Karpas-422 (cell line): Measurements from ENCODE around the gene BCAP29. TPM values are rescaled to one million over a fixed set of nuclear protein-coding genes. Genes with fewer than 3 reads are reported as not detected.

ENCODE experiments used
- DNase-seq: peaks from one replicate; pipeline ENCODE4 v3.0.0-alpha.2; 2015
- H2AFZ ChIP-seq: fragments of 200-600 bp; sonication (generic); 2 replicates; pipeline ENCODE4 v1.6.1; 2014; ENCODE audit warnings: antibody characterized with exemption, low read length, mixed read lengths
- H3K27ac ChIP-seq: fragments of 200-600 bp; sonication (generic); 2 replicates; pipeline ENCODE4 v1.5.1; 2014; ENCODE audit warnings: mild to moderate bottlenecking, low read length, moderate library complexity
- H3K27me3 ChIP-seq: fragments of 200-600 bp; sonication (generic); 2 replicates; pipeline ENCODE4 v1.6.1; 2014; ENCODE audit warnings: low read length, mixed read lengths
- H3K36me3 ChIP-seq: fragments of 200-600 bp; sonication (generic); 2 replicates; pipeline ENCODE4 v1.6.1; 2014; ENCODE audit warnings: low read length, mixed read lengths; ENCODE audit not compliant: insufficient read depth
- H3K4me1 ChIP-seq: fragments of 200-600 bp; sonication (generic); 2 replicates; pipeline ENCODE4 v1.6.1; 2014; ENCODE audit warnings: mild to moderate bottlenecking, low read length, mixed read lengths
- H3K4me2 ChIP-seq: fragments of 200-600 bp; sonication (generic); 2 replicates; pipeline ENCODE4 v1.6.1; 2014; ENCODE audit warnings: low read length, low read depth, mild to moderate bottlenecking; ENCODE audit not compliant: poor library complexity, severe bottlenecking
- H3K4me3 ChIP-seq: fragments of 200-600 bp; sonication (generic); 2 replicates; pipeline ENCODE4 v1.5.1; 2014; ENCODE audit warnings: mild to moderate bottlenecking, antibody characterized with exemption, low read length, mixed read lengths
- H3K79me2 ChIP-seq: fragments of 200-600 bp; sonication (generic); 2 replicates; pipeline ENCODE4 v1.6.1; 2014; ENCODE audit warnings: mild to moderate bottlenecking, low read length, mixed read lengths
- H3K9ac ChIP-seq: fragments of 200-600 bp; sonication (generic); 2 replicates; pipeline ENCODE4 v1.6.0; 2014; ENCODE audit warnings: low read length
- H3K9me2 ChIP-seq: fragments of 200-600 bp; sonication (generic), shearing (Covaris generic); replicated peaks from 2 replicates; pipeline ENCODE4 v1.6.0; 2014; ENCODE audit warnings: mild to moderate bottlenecking, low read length, moderate library complexity; ENCODE audit not compliant: insufficient read depth
- H3K9me3 ChIP-seq: fragments of 300-700, 200-600 bp; sonication (generic); 2 replicates; pipeline ENCODE4 v1.6.1; 2014; ENCODE audit warnings: low read length, mixed read lengths
- H4K20me1 ChIP-seq: fragments of 200-600 bp; sonication (generic); 2 replicates; pipeline ENCODE4 v1.6.1; 2014; ENCODE audit warnings: mild to moderate bottlenecking, antibody characterized with exemption, low read length, low read depth; ENCODE audit not compliant: insufficient read depth
- total RNA-seq: library from RNA; depleted of rRNA; stranded (reverse); fragments of >200 nt; shearing (Covaris generic); gene quantifications from 2 replicates; pipeline ENCODE4 v1.2.3, GENCODE V29; 2014; ENCODE audit warnings: low replicate concordance

BCAP29 gene
- total RNA-seq, 1 experiment from 2014 or later, result 116 TPM

GRCh38 chr7:107591421-107591820 is 11.4 kb downstream of the BCAP29 start:
- Histone ChIP-seq H3K4me1 (no peaks in the 10 kb centered on the region; the same call in 1 of the 2 replicates), H3K4me2 (no peak overlapping the region), H3K27me3 (no peaks in the 10 kb centered on the region), H3K79me2 (peaks cover 21% of the 10 kb centered on the region), H3K9me2 (no peaks in the 10 kb centered on the region), H4K20me1 (no peaks in the 10 kb centered on the region), H3K9ac (no peak overlapping the region), H3K4me3 (no peak overlapping the region), H3K27ac (no peak overlapping the region), H3K36me3 (peaks cover 24% of the 10 kb centered on the region), H2AFZ (no peak overlapping the region), H3K9me3 (no peaks in the 10 kb centered on the region)
- no peak for DNase-seq

DNA sequence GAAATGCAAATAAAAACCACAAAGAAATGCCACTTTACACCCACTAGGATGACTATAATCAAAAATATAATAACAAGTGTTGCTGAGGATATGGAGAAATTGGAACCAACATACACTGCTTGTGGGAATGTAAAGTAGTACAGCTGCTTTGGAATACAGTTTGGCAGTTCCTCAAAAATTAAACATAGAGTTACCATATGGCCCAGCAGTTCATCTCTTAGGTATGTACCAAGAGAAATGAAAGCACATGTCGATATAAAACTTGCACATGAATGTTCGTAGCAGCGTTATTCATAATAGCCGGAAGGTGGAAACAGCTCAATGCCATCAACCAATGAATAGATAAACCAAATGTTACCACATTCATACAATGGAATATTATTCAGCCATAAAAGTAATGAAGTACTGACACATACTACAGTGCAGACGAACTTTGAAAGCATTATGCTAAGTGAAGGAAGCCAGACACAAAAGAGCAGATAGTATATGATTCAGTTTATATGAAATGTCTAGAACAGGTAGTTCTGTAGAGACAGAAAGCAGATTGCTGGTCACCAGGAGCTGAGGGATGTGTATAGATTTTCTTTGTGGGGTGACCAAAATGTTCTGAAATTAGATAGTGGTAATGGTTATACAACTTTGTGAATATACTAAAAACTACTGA is 12.4 kb downstream of the BCAP29 start:
- H2AFZ ChIP-seq, result no peak overlapping the region
- no peaks in the 10 kb centered on the region for H4K20me1 ChIP-seq
- H3K9me3 ChIP-seq, result no peaks in the 10 kb centered on the region
- H3K36me3 ChIP-seq, result peaks cover 21% of the 10 kb centered on the region
- no peaks in the 10 kb centered on the region for H3K4me1 ChIP-seq
- H3K79me2 ChIP-seq, result peaks cover 13% of the 10 kb centered on the region
- no peak for DNase-seq
- H3K9me2 ChIP-seq, result no peaks in the 10 kb centered on the region
- no peak overlapping the region for H3K4me2 ChIP-seq
- no peak overlapping the region for H3K9ac ChIP-seq
- no peak overlapping the region for H3K4me3 ChIP-seq
- no peak overlapping the region for H3K27ac ChIP-seq
- no peaks in the 10 kb centered on the region for H3K27me3 ChIP-seq

DNA sequence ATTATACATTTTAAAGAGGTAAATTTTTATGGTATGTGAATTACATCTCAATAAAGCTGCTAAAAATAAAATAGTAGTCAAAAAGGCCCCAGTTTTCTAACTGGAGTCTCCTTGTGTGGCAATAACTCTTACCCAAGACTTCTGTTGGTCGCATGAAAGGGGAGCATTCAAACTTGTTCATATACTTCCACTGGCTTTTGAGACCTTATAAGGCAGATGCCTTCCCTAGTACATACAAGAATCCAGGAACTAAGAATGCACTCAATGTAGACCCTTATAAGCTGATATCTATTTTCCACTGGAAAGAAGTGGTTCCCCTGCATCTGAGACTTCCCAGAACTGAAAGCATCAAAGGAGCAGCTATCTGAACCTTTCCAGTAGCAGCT is 13.0 kb downstream of the BCAP29 start:
- no peak overlapping the region for H3K4me2 ChIP-seq
- no peak overlapping the region for H3K4me3 ChIP-seq
- no peaks in the 10 kb centered on the region for H3K27me3 ChIP-seq
- no peaks in the 10 kb centered on the region for H3K9me3 ChIP-seq
- H3K4me1 ChIP-seq, result no peaks in the 10 kb centered on the region
- H3K79me2 ChIP-seq, result peaks cover 13% of the 10 kb centered on the region
- no peaks in the 10 kb centered on the region for H3K9me2 ChIP-seq
- DNase-seq, result no peak
- H3K9ac ChIP-seq, result no peak overlapping the region
- peaks cover 21% of the 10 kb centered on the region for H3K36me3 ChIP-seq
- H2AFZ ChIP-seq, result no peak overlapping the region
- H4K20me1 ChIP-seq, result no peaks in the 10 kb centered on the region
- no peak overlapping the region for H3K27ac ChIP-seq

DNA sequence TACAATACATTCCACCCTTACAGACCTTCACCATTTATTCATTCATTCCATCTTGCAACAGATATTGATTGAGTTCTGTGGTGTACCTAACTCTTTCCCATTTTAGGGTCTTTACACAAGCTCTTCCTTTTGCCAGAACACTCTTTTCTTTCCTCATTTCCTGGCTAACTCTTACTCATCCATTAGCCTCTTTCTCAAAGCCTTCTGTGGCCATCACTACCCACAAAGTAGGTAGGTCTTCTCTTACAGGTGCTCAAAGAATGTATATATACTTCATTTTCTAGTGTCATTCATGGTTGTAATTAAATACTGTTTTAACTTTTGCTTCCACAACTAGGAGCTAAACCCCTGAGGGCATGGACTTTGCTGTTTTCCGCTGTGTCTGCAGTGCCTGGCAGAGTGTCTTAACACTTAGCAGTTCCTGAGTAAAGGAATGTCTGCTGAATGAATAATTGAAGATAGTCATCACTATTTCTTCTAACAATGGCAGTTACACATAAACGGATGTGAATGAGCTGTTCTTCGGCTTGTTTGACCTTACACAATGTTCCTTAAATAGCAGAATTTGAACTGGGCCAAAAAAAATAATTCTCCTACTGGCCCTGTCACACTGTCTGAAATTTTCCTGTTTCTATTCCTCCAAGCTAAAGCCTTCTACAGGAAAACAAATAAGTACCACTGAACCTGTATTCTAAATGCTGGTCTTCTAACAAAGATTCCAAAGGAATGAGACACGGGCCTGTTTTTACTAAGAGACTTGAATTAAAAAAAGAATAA is 15.1 kb downstream of the BCAP29 start:
- H3K27ac ChIP-seq, result no peak overlapping the region
- no peak for DNase-seq
- no peak overlapping the region for H3K4me2 ChIP-seq
- H3K4me1 ChIP-seq, result no peaks in the 10 kb centered on the region
- H3K79me2 ChIP-seq, result no peaks in the 10 kb centered on the region
- H3K36me3 ChIP-seq, result peaks cover 15% of the 10 kb centered on the region
- H3K9me3 ChIP-seq, result no peaks in the 10 kb centered on the region
- no peaks in the 10 kb centered on the region for H3K9me2 ChIP-seq
- H3K9ac ChIP-seq, result no peak overlapping the region
- no peak overlapping the region for H2AFZ ChIP-seq
- H3K4me3 ChIP-seq, result no peak overlapping the region
- H4K20me1 ChIP-seq, result no peaks in the 10 kb centered on the region
- no peaks in the 10 kb centered on the region for H3K27me3 ChIP-seq

GRCh38 chr7:107596881-107597581 is 17.0 kb downstream of the BCAP29 start:
- Histone ChIP-seq H3K4me2 (no peak overlapping the region), H3K36me3 (peaks cover 34% of the 10 kb centered on the region), H4K20me1 (no peaks in the 10 kb centered on the region), H3K27me3 (no peaks in the 10 kb centered on the region), H3K27ac (no peak overlapping the region), H3K9me2 (no peaks in the 10 kb centered on the region), H2AFZ (no peak overlapping the region), H3K4me1 (no peaks in the 10 kb centered on the region), H3K79me2 (no peaks in the 10 kb centered on the region), H3K9me3 (no peaks in the 10 kb centered on the region), H3K4me3 (no peak overlapping the region), H3K9ac (no peak overlapping the region)
- DNase-seq, result no peak

DNA sequence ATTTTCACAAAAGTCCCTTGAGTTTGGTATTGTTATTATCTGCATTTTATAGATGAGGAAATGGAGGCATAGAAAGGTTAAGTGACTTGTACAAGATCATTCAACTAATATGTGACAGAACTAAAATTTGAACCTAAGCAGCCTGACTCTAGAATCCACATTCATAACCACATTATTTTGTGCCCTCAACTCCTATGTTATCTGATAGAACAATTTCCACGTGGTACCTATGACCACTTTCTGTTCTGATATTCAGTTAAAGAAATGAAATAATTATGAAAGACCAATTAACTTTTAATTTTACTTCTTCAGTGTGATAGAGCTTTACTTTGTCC is 17.5 kb downstream of the BCAP29 start:
- no peaks in the 10 kb centered on the region for H3K4me1 ChIP-seq
- H3K27ac ChIP-seq, result no peak overlapping the region
- no peaks in the 10 kb centered on the region for H3K27me3 ChIP-seq
- no peaks in the 10 kb centered on the region for H3K9me2 ChIP-seq
- no peaks in the 10 kb centered on the region for H3K9me3 ChIP-seq
- H3K4me3 ChIP-seq, result no peak overlapping the region
- DNase-seq, result no peak
- no peak overlapping the region for H2AFZ ChIP-seq
- H3K4me2 ChIP-seq, result no peak overlapping the region
- no peak overlapping the region for H3K9ac ChIP-seq
- peaks cover 37% of the 10 kb centered on the region for H3K36me3 ChIP-seq
- no peaks in the 10 kb centered on the region for H4K20me1 ChIP-seq
- no peaks in the 10 kb centered on the region for H3K79me2 ChIP-seq

- H4K20me1 ChIP-seq, result no peaks in the 10 kb centered on the region
- no peak overlapping the region for H3K4me3 ChIP-seq
- no peaks in the 10 kb centered on the region for H3K9me3 ChIP-seq
- no peak overlapping the region for H3K4me2 ChIP-seq
- H3K9ac ChIP-seq, result no peak overlapping the region
- no peaks in the 10 kb centered on the region for H3K79me2 ChIP-seq
- H2AFZ ChIP-seq, result no peak overlapping the region
- peaks cover 37% of the 10 kb centered on the region for H3K36me3 ChIP-seq
- H3K9me2 ChIP-seq, result no peaks in the 10 kb centered on the region
- DNase-seq, result no peak
- H3K4me1 ChIP-seq, result no peaks in the 10 kb centered on the region
- no peaks in the 10 kb centered on the region for H3K27me3 ChIP-seq
- H3K27ac ChIP-seq, result no peak overlapping the region
Observed at GRCh38 chr7:107597953-107598352, 17.9 kb downstream of the BCAP29 start.

DNA sequence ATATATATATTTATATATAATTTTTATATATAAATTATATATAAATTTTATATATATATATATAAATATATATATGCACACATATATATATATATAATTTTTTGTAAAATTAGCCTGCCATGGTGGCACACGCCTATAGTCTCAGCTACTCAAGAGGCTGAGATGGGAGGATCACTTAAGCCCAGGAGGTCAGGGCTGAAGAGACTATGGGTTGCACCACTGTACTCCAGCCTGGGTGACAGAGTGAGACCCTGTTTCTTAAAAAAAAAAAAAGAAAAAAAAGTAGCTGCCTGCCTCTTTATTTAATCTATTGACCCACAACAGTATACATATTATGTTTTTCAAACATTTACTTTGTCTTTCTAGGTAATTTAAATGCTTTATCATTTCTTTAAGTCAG is 19.2 kb downstream of the BCAP29 start:
- Histone ChIP-seq H2AFZ (no peak overlapping the region), H3K9me3 (no peaks in the 10 kb centered on the region), H3K79me2 (no peaks in the 10 kb centered on the region), H3K36me3 (peaks cover 30% of the 10 kb centered on the region), H4K20me1 (no peaks in the 10 kb centered on the region), H3K4me1 (no peaks in the 10 kb centered on the region), H3K9ac (no peak overlapping the region), H3K27me3 (no peaks in the 10 kb centered on the region), H3K4me3 (no peak overlapping the region), H3K4me2 (no peak overlapping the region), H3K27ac (no peak overlapping the region), H3K9me2 (no peaks in the 10 kb centered on the region)
- no peak for DNase-seq
